ENCODE data around the gene SVIL. TPM values are rescaled to one million over a fixed set of nuclear protein-coding genes. Genes with fewer than 3 reads are reported as not detected.
A peak's percentile ranks its signal among the peaks of the same experiment; 100 is the strongest.

Gene SVIL
- total and polyA plus RNA-seq, 2 of the 13 experiments (the other 11 are each of a cell fraction or from before 2014, with no cell fraction given), result 3.9 to 12.1 TPM

GRCh38 chr10:29409241-29410054 is 225.3 kb downstream of the SVIL start (continued):
- TF ChIP-seq ZNF142 (CRISPR knock-in tag; IDR thresholded peaks at IDR 0.05), result 0 out of 2 replicates have a peak, but pooled peaks have one; percentile 74
- TF ChIP-seq ATF1 (CRISPR knock-in tag; IDR thresholded peaks at IDR 0.05), result no peak
- TF ChIP-seq NFKB2 (CRISPR knock-in tag; IDR thresholded peaks at IDR 0.05; ENCODE audit: borderline replicate concordance), result peak; percentile 56; the same call in 1 of the 2 replicates
- no peak for TF ChIP-seq ZNF510 (CRISPR knock-in tag; IDR thresholded peaks at IDR 0.05; ENCODE audit: low read depth)
- TF ChIP-seq REXO4 (CRISPR knock-in tag; IDR thresholded peaks at IDR 0.05; ENCODE audit: borderline replicate concordance), result no peak
- no peak; the same call in 1 of the 2 replicates for TF ChIP-seq TFE3 (CRISPR knock-in tag; IDR thresholded peaks at IDR 0.05)
- peak; percentile 90 for TF ChIP-seq ZNF143 (CRISPR knock-in tag; IDR thresholded peaks at IDR 0.05)
- TF ChIP-seq, protein P1, sequence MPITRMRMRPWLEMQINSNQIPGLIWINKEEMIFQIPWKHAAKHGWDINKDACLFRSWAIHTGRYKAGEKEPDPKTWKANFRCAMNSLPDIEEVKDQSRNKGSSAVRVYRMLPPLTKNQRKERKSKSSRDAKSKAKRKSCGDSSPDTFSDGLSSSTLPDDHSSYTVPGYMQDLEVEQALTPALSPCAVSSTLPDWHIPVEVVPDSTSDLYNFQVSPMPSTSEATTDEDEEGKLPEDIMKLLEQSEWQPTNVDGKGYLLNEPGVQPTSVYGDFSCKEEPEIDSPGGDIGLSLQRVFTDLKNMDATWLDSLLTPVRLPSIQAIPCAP (CRISPR knock-in tag; IDR thresholded peaks at IDR 0.05; ENCODE audit: low read depth), result no peak; the same call in 1 of the 2 replicates
- no peak for TF ChIP-seq ZNF101 (CRISPR knock-in tag; IDR thresholded peaks at IDR 0.05; ENCODE audit: borderline replicate concordance, low read depth)
- TF ChIP-seq ZNF18 (CRISPR knock-in tag; IDR thresholded peaks at IDR 0.05; ENCODE audit: insufficient replicate concordance), result peak; percentile 93
- TF ChIP-seq, protein P2, sequence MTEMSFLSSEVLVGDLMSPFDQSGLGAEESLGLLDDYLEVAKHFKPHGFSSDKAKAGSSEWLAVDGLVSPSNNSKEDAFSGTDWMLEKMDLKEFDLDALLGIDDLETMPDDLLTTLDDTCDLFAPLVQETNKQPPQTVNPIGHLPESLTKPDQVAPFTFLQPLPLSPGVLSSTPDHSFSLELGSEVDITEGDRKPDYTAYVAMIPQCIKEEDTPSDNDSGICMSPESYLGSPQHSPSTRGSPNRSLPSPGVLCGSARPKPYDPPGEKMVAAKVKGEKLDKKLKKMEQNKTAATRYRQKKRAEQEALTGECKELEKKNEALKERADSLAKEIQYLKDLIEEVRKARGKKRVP (CRISPR knock-in tag; IDR thresholded peaks at IDR 0.05), result no peak; a peak in 1 of 4 replicates
- peak; percentile 88; the same call in 1 of the 2 replicates for TF ChIP-seq ZNF619 (CRISPR knock-in tag; IDR thresholded peaks at IDR 0.05)
- TF ChIP-seq, protein P3, sequence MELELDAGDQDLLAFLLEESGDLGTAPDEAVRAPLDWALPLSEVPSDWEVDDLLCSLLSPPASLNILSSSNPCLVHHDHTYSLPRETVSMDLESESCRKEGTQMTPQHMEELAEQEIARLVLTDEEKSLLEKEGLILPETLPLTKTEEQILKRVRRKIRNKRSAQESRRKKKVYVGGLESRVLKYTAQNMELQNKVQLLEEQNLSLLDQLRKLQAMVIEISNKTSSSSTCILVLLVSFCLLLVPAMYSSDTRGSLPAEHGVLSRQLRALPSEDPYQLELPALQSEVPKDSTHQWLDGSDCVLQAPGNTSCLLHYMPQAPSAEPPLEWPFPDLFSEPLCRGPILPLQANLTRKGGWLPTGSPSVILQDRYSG (CRISPR knock-in tag; IDR thresholded peaks at IDR 0.05), result no peak
- no peak for TF ChIP-seq MATR3 (CRISPR knock-in tag; IDR thresholded peaks at IDR 0.05)
- no peak for TF ChIP-seq SOX13 (IDR thresholded peaks at IDR 0.05)
- TF ChIP-seq SOX13 (CRISPR knock-in tag; conservative IDR thresholded peaks at IDR 0.05 in 1 of 2, IDR thresholded peaks at IDR 0.05 in 1 of 2), result peak in 1 of 2 experiments; percentile 39; a peak in 2 of 4 replicates
